ENCODE measurements around the gene PLCB1. TPM values are rescaled to one million over a fixed set of nuclear protein-coding genes. Genes with fewer than 3 reads are reported as not detected.

The PLCB1 gene
- total RNA-seq, 1 donor from 2014 or later = 6.3 TPM

GRCh38 chr20:8334641-8335040 lies 202.6 kb downstream of the PLCB1 start:
- no peak for ATAC-seq
- Histone ChIP-seq H3K27me3 (ENCODE audit: low read depth) (no peaks in the 10 kb centered on the region), H3K27ac (no peak overlapping the region), H3K36me3 (no peaks in the 10 kb centered on the region), H3K4me1 (no peaks in the 10 kb centered on the region), H3K9me3 (no peaks in the 10 kb centered on the region), H3K4me3 (no peak overlapping the region)
- intact Hi-C loops (cut with DNase I) = no loop called here
- no peak for DNase-seq
- no peak for TF ChIP-seq CTCF (IDR thresholded peaks at IDR 0.05)

- Histone ChIP-seq H3K4me3 (no peak overlapping the region), H3K9me3 (no peaks in the 10 kb centered on the region), H3K4me1 (no peaks in the 10 kb centered on the region), H3K27ac (no peak overlapping the region), H3K36me3 (no peaks in the 10 kb centered on the region), H3K27me3 (ENCODE audit: low read depth) (no peaks in the 10 kb centered on the region)
- ATAC-seq = no peak
- no peak for DNase-seq
- intact Hi-C loops (cut with DNase I) = no loop called here
- TF ChIP-seq CTCF (IDR thresholded peaks at IDR 0.05) = no peak
Observed at GRCh38 chr20:8335059-8335458, 203.0 kb downstream of the PLCB1 start.

GRCh38 chr20:8335495-8336195 lies 203.6 kb downstream of the PLCB1 start:
- Histone ChIP-seq H3K27ac (no peak overlapping the region), H3K36me3 (no peaks in the 10 kb centered on the region), H3K4me1 (no peaks in the 10 kb centered on the region), H3K27me3 (ENCODE audit: low read depth) (no peaks in the 10 kb centered on the region), H3K4me3 (no peak overlapping the region), H3K9me3 (no peaks in the 10 kb centered on the region)
- DNase-seq = no peak
- ATAC-seq = no peak
- intact Hi-C loops (cut with DNase I) = no loop called here
- no peak for TF ChIP-seq CTCF (IDR thresholded peaks at IDR 0.05)

- Histone ChIP-seq H3K9me3 (no peaks in the 10 kb centered on the region), H3K4me1 (no peaks in the 10 kb centered on the region), H3K36me3 (no peaks in the 10 kb centered on the region), H3K27me3 (ENCODE audit: low read depth) (no peaks in the 10 kb centered on the region), H3K27ac (no peak overlapping the region), H3K4me3 (no peak overlapping the region)
- ATAC-seq (no peak), DNase-seq (no peak)
- intact Hi-C loops (cut with DNase I) = no loop called here
- no peak for TF ChIP-seq CTCF (IDR thresholded peaks at IDR 0.05)
Observed at GRCh38 chr20:8339349-8339748, 207.3 kb downstream of the PLCB1 start.

- DNase-seq (no peak), ATAC-seq (no peak)
- Histone ChIP-seq H3K27me3 (ENCODE audit: low read depth) (no peaks in the 10 kb centered on the region), H3K4me3 (no peak overlapping the region), H3K36me3 (no peaks in the 10 kb centered on the region), H3K27ac (no peak overlapping the region), H3K9me3 (no peaks in the 10 kb centered on the region), H3K4me1 (no peaks in the 10 kb centered on the region)
- intact Hi-C loops (cut with DNase I) = no loop called here
- TF ChIP-seq CTCF (IDR thresholded peaks at IDR 0.05) = no peak
Observed at GRCh38 chr20:8342391-8342790, 210.3 kb downstream of the PLCB1 start.
